Right kidney (tissue), 9 donors: ENCODE measurements around the gene MBD3L1.

Source experiments
- DNase-seq: peaks from one replicate; pipeline ENCODE4 v3.0.0-alpha.2; 2016
- long read RNA-seq, 8 donors: transcript quantifications; one replicate each; lab custom pipeline, GENCODE V29; 2026

The MBD3L1 gene
- long read RNA-seq, donor 1 = 0 reads
- long read RNA-seq, donor 2 = 0 reads
- long read RNA-seq, donor 3 = 0 reads
- long read RNA-seq, donor 4 = 0 reads
- long read RNA-seq, donor 5 = 0 reads
- long read RNA-seq, donor 6 = 0 reads
- long read RNA-seq, donor 7 = 0 reads
- long read RNA-seq, donor 8 = 0 reads

DNA sequence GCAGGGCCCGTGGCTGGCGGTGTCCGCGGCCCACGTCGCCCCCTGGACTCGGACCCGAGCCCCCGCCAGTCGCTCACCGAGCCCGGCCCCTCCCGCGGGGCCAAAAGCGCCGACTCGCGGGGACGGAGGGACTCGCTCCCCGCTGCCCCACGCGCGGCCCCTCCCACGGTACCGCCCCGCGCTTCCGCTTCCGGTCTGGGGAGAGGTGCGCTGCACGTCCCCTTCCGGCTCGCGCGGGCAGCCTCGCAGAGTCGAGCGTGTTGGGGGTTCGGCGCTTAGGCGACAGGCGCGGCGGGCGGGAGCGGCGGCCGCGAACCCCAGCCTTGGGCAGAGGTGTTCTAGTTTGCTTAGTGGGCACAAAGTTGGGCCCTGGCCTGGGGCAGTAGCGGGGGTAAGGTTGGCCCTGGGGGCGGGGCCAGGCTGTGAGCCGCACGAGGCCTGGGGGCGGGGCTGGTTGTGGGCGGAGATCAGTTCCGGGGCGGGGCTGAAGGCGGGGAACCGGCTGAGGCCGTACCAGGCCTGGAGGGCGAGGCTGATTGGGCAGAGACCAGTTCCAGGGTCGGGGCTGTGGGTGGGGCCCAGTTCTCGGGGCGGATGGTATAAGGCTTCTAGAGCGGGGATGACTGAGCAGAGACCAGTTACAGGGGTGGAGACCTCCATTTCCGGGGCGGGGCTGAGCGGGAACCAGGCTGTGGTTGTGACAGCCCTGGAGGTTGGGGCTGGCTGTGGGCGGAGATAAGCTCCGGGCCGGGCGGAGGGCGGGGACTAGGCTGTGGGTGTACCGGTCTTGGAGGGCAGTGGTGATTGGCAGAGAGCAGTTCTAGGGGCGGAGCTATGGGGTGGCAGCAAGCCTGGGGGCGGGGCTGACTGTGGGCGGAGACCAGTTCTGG, at the start of gene MBD3L1, which contains the start of gene ZNF558:
Gene MBD3L1, plus strand, starts transcription at position 246 of the 890 bp plus-strand sequence. CDS start 10,302 bp downstream, outside the sequence.
Gene ZNF558, minus strand, starts transcription at position 173 of the 890 bp plus-strand sequence. CDS start 9,645 bp downstream, outside the sequence.
- peak; percentile 100 for DNase-seq

DNA sequence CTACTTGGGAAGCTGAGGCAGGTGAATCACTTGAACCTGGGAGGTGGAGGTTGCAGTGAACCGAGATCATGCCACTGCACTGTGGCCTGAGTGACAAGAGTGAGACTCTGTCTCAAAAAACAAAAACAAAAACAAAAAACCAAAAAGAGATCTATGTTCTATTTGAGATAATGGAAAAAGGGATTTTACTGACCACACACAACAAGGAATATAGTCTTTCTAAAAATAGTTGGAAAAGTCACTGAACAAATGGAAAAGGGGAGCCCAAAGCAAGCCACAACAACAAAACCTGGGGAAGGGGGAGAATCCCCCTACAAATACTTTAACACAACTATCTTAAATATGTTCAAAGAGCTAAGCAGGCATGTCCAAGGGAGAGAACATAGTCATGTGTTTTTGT, 37.4 kb upstream of the MBD3L1 start:
- no peak for DNase-seq

DNA sequence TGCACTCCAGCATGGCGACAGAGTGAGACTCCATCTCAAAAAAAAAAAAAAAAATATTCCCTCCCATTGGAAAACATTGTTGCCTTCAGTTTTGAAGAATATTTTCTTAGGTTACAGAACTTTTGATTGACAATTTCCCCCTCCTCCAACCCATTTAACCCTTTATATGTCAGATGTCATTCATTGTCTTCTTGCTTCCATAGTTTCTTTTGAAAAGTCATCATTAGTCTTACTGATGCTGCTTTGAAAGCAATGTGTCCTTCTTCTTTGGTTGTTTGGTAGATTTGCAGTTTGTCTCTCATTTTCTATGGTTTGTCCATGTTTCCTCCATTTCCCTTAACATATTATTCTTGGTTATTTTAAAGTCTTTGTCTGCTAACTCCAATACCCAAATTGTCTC, 25.5 kb upstream of the MBD3L1 start:
- no peak for DNase-seq

DNA sequence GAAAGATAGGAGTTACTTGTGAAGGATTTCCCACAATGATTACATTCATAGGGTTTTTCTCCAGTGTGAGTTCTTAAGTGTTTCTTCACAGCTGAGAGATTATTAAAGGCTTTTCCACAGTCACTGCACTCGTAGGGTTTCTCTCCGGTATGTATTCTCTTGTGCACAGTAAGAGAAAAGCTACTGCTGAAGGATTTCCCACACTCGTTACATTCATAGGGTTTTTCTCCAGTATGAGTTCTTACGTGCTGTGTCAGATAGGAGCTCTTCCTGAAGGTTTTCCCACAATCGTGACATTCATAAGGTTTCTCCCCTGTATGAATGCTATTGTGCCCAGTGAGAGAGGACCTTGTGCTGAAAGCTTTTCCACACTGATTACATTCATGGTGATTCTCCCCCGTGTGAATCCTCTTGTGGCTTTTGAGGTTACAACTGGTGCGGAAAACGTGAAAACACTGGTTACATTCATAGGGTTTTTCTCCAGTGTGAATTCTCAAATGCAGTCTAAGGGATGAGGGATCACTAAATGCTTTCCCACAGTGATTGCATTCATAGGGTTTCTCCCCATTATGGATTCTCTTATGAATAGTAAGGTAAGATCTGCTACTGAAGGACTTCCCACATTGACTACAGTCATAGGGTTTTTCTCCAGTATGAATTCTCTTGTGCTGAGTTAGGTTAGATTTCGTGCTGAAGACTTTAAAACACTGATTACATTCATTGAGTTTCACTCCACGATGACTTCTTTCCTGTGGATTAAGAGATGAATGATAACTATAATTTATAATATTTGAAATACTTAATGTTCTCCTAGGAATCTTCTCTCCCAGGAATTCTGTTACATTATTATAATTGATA, 20.6 kb upstream of the MBD3L1 start:
- no peak for DNase-seq

DNA sequence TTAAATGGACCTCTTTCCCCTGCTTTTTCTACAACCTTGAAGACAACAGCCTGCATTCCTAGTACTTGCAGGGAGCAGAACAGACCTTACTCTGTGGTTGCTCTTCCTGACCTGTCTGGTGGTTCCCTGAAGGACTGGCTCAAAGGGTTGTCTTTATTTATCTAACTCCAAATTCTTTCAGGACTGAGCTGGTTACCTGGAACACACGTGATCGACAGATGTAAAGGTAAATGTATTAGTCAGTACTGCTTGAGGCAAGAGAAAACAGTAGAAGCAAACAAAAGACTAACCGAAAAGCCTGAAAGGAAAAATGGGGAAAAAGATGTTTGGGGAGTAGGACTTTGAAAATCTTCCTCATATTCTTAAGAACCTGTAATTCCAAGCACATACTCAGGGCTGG, 18.0 kb upstream of the MBD3L1 start:
- DNase-seq = no peak

DNA sequence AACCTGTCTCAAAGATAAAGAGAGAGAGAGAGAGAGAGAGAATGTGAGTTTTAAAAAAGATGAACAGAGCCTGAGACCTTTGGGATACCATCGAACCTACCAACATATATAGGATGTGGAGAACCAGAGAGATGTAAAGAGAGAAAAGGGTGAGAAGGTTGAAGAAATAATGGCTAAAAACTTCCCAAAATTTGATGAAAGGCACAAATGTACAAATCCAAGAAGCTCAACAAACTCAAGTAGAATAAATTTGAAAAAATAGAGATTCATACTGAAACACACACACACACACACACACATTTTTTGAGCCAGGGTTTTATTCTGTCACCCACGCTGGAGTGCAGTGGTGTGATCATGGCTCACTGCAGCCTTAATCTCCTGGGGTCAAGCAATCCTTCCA, 16.4 kb upstream of the MBD3L1 start:
- no peak for DNase-seq

DNA sequence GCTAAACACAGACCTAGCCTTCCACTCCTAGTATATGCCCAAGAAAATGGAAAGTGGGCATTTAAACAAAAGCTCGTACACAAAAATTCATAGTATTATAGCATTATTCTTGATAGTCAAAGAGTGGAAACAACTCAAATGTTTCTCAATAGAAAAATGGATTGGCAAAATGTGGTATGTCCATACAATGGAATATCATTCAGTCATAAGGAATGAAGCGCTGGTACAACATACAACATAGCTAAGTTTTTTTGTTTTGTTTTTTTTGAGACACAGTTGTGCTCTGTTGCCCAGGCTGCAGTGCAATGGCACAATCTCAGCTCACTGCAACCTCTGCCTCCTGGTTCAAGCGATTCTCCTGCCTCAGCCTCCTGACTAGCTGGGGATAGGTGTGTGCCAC, 11.9 kb upstream of the MBD3L1 start:
- DNase-seq = no peak

DNA sequence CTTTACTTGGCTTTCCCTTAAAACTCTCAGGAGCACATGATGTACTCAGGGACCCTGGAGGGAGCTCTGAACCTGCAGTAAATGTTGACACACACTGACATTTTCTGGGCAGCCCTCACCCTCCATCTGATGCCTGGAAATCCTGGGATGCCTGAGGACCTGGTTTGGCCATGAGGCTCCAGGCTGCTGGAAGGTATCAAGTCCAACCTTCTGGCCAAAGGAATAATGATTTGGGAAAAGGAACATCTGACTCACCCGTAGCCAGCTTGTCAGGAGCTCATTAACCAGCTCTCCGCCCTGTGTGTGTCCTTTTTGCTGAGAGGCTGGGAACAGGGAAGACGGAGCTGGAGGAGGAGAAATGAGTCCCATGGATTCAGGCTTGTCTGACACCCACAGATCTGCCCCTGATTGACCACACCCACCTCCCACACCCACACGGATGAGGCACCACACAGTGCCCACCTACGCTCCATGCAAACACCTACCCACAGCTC, 10.4 kb upstream of the MBD3L1 start:
- no peak for DNase-seq

DNA sequence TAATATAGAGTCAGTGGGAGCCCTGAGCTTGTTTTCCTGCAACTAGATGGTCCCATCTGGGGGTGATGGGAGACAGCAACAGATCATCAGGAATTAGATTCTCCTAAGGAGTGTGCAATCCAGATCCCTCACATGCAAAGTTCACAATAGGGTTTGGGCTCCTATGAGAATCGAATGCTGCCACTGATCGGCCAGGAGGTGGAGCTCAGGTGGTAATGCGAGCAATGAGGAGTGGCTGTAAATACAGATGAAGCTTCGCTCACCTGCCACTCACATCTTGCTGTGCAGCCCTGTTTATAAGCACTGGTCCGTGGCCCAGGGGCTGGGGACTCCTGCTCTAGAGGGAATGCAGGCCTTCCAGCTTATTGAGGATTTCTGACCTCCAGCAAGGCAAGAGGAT, 5.8 kb upstream of the MBD3L1 start:
- no peak for DNase-seq

DNA sequence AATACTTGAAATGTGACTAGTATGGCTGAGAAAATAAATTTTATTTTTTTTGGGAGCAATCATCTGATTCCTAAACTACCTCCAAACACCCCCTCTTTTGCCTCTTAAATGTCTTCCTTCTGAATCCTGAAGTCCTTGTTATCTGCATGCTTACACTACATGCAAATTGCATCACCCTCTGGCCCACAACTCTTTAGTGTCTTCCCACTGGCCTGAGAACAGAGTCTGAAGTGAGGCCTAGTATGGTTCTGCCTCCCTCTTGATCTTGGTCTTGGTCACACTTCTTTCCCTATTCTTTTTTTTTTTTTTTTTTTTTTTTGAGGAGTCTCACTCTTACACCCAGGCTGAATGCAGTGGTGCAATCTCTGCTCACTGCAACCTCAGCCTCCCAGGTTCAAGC, 4.9 kb upstream of the MBD3L1 start:
- no peak for DNase-seq

DNA sequence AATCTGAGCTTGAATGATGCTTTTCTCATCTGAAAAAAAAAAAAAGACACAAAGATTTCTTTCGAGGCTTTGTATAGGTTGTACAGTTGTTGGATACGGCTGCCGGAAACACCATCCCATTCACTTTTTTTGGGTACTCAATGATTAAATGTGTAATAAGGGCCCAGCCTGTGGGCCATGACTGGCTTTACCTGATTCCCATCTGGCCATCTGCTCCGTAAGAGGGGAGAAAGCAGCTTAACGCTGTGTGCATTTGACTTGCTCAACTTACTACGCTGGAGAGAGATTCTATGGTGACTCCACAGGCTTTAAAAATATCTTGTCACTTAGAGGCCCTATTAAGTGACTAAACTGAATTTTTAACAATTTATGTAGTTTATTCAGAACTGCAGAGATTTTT, 804 bp upstream of the MBD3L1 start:
- no peak for DNase-seq

DNA sequence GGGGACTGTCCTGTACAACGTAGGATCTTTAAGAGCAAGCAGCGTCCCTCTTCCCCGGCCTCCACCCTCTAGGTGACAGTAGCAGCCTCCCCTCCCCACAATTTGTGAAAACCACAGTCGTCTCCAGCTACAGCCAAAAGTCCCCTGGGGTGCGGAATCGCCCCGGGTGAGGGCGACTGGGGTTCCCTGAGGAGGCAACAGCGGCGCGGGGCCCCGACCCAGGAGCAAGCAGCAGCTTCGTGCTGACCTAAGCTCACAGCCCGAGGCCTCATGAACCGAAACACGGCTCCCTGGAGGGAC, 395 bp upstream of the MBD3L1 start:
- DNase-seq = no peak

DNA sequence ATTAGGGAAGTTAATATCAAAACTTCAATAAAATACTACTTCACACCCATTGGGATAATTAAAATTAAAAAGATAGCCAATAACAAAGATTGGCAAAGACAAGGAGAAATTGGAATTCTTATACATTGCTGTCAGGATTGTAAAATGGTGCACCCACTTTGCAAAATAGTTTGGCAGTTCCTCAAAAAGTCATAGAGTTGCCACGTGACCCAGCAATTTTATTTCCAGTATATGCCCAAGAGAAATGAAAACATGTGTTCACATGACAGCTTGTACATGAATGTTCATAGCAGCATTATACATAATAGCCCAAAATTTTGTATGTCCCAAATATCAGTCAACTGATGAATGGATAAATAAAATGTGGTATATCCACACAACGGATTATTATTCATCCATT, 3.3 kb downstream of the MBD3L1 start:
- DNase-seq = no peak

DNA sequence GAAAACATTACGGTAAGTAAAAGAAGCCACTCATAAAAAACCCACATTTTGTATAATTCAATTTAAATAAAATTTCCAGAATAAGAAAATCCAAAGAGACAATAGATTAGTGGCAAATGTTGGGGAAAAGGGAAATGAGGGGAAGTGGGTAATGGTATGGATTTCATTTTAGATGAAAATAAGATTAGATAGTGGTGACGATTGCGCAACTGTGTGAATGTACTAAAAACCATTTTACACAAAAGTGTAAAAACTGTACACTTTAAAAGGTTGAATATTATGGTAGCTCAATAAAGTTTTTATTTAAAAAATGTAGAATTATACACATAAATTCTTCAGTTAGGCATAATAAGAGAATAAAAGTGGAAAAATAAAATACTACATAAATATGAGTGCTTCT, 3.7 kb downstream of the MBD3L1 start:
- DNase-seq = no peak

DNA sequence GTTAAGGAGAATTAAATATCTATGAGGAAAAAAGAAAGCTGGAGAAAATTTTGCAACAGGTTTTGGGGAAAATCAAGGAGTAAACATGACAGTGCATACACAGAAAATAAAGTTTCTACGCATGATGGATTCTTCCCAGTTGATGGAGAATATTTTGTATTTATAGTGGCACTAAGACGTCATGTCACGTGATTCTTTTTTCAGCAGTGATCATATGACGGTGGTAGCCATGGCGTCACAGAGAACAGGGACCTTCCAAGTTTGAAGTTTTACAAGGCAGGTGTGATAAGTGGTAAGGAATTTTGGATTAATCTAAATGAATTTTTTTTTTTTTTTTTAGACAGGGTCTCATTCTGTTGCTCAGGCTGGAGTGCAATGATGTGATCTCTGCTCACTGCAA, 8.5 kb downstream of the MBD3L1 start:
- DNase-seq = no peak

DNA sequence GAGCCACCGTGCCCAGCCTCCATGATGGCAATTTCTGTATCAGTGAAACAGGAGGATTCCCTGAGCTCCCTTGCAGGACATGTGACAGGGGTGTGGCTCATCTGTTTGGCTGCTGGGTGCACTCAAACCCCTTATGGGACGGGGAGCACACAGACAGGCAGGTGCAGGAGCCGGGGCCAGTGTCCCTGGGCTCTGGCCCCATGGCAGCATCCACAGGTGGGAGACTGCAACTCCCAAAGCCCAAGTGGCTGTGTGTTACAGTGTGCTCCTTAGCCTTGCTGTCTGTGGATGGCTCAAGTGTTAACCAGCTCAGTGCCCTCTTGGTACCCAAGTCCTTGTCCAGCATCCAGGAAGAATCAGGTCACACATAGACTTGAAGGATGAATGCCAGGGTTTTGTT, 14.6 kb downstream of the MBD3L1 start:
- no peak for DNase-seq

DNA sequence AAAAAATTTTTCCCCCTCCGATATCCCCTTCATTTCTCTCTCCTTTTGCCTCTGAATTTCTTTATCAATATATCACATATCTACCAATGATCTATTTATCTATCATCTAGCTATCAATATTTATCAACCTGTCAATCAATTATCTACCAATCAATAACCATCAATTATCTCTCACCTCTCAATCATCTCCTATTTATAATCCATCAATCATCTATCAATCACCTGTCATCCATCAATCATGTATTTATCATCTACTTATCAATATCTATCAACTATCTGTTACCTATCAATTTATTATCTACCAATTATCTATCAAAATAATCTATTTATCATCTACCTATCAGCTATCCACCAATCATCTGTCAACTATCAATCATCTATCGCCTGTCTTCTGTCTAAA, 17.1 kb downstream of the MBD3L1 start:
- no peak for DNase-seq

DNA sequence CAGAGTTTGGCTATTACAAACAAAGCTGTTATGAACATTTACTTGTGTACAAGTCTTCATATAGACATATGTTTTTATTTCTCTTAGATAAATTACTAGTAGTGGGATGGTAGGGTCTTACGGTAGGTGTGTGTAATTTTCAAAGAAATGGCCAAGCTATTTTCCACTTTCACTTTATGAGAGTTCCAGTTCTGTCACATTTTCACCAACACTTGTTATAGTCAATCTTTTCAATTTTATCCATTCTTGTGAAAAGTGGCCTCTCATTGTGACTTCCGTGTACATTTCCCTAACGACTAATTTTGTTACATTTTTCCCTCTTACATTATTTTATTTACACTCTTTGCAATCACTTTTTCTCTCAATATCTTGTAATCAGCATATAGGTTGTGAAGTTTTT, 18.3 kb downstream of the MBD3L1 start:
- no peak for DNase-seq

DNA sequence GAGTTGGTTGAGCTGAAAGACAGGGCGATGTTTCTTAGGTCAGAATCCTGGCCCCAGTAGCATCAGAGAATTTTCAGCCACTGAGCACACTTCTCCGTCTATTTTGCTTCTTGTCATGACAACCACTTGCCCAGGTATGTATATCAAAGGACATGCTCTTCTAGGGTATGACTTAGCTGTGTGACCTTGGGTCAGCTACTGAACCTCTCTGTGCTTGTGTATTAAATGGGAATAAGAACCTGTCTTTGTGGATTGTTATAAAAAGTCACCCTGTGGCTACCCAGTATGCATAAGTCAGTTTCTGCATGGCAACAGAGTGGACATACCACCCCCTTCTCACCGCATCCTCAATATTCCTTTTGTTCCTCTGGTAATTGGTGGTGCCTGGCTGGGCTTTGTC, 26.1 kb downstream of the MBD3L1 start:
- DNase-seq = no peak

DNA sequence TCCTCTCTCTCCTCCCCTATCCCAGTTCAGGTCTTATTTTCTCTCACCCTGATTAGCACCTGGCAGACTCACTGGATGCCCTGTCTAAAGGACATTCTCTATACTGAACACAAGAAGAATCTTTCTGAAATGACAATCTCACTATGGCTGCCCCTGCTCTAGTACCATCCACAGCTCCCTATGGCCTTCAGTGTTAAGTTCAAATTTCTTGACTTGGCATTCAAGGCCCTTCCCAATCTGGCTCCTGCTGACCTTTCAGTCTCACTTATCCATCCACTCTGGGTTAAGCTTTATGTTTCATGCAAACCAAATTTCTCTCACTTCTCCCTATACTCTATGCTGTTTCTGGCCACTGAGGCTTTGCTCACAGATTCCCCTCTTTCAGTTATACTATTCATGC, 34.2 kb downstream of the MBD3L1 start:
- DNase-seq = no peak

DNA sequence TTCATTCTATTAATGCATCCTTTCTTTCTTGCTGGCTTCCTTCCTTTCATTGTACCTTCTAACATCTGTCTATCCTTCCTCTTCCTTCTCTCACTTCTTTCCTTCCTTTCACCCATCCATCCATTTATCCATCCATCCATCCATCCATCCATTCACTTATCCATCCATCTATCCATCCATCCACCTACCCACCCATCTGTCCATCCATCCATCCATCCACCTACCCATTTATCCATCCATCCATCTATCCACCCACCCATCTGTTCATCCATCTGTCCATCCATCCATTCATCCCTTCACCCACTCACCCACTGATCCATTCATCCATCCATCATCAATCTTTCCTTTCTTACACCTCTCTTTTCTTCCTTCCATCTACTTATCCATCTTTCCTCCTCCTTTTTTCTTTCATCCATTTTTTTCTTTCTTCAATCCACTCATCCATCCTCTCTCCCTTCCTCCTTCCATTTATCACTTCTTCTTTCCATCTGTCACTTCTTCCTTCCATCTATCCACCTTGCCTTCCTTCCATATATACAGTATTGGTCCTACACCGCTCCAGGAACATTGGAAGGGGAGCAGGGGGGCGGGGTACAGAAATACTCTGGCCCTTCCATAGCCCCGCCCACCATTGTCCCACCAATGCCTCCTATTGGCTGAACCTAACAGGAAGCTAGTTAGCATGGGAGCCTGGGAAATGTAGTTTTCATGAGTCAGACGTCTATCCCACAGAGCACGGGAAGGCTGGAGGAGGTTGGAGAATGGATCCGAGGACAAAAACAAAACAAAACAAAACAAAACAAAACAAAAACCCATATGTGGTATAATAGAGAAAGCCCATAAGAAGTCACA, 45.9 kb downstream of the MBD3L1 start:
- no peak for DNase-seq

DNA sequence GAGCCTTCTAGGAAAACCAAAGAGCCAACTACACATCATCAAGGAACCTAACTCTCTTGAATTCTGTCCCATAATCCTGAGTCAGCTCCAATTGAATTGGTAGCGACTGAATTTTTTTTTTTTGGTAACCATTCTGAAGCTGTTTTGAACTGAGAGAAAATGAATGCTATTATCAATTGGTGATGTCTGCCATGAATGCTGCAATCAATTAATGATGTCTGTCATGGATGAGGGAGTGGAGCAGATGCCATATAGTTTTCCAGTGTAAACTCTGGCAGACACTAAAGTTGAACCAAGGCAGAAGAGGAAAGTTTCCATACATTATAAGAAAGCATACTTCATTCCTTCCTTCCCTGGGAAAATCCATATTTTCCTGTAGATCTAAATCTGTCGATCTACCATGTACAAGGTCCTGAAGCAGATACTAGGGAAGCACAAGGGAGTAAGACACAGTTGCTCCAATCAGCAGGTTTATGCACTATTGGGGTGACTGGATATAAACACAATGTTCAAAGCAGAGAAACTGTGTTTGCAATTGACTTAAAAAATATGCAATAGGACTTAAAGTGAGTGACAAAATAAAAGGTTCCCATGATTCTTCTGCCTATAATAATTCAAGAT, 48.8 kb downstream of the MBD3L1 start:
- no peak for DNase-seq
